Measurements from ENCODE around the gene ST6GALNAC2.
"Not testable (repeated sequence)": the region's sequence is repeated elsewhere in the genome, so short reads cannot be mapped to it uniquely, and the experiment has no call there.

Gene ST6GALNAC2

DNA sequence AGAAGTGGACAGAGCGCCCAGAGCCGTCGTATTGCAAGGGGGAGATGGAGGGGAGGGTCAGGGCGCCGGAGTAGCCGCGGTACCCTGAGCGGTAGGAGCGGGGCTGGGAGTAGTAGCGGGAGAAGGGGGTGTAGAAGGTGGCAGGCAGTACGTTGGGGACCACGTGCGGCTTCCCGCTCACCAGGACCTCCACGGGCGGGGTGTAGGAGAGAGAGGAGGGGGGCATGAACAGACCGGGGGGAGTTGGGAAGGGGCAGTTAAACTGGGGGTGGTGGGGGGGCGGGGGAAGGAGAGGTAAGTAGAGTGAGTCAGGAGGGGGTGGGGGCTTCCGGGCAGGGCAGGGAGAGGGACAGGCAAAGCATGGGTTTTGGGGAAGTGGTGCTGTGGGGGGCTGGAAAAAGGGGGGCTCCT lies 16.8 kb downstream of the ST6GALNAC2 start:
- DNase-seq: no peak

DNA sequence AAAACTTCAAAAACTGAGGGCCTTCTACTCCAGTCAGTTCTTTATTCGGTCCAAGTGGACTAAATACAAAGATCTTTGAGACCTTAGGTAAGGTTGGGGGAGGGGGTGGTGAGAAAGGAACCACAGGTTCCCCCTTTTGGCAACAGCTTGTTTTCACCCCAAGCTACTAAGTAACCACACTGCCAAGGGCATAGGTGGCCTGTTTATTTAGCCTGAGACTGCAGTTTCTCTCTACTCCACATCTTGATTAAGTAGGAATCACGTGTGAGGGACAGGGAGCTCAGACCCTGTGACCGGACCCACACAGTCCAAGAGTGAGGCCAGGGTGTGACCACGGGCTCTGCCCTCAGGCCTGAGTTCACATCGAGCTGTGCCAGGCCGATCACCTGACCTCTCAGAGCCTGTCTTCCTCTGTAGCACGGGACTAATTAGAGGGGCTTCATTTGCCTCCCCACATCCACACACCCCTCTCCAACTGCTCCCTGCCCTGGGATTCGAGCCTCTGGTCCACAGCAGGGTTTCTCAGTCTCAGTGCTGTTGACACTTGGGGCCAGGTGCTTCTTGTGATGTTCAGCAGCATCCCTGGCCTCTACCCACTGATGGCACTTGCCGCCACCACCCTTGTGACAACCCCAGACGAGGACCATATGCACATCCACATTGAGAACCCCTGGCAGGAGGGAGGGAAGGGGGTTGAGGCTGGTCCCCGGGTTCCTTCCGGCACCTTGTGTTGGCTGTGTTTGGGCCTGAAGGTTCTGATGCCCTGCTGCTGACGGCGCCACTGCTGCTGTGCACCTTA lies 17.8 kb downstream of the ST6GALNAC2 start:
- DNase-seq: no peak

DNA sequence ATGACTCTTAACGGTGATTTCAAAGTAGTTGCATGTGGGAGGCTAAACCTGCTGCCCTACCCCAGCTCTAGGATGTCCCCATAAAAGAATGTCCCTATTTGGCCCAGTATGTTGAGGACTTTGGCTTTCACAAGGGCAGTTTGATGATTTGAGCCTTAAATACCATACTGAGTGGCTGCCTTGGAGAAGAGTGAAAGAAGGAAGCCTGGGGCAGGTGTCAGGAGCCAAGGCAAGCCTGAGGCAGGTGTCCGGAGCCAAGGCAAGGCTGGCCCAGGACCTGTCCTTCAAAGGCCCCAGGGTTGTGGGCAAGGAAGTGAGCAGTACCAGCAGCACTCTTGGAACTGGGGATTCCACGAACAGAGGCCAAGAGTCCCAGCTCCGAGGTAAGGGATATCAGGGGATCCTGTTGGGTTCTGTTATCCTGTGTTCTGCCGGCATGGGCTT lies 18.6 kb downstream of the ST6GALNAC2 start:
- no peak for DNase-seq

DNA sequence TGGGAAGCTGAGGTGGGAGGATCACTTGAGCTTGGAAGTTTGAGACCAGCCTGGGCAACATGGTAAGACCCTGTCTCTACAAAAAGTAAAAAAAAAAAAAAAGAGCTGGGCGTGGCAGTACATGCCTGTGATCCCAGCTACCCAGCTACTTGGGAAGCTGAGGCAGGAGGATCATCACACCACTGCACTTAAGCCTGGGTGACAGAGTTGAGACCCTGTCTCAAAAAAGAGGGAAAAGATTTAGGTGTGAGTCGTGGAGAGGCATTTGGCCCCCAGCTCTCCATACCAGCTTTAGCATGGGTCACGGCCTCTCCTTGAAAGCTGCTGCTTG lies 19.1 kb downstream of the ST6GALNAC2 start:
- no peak for DNase-seq

DNA sequence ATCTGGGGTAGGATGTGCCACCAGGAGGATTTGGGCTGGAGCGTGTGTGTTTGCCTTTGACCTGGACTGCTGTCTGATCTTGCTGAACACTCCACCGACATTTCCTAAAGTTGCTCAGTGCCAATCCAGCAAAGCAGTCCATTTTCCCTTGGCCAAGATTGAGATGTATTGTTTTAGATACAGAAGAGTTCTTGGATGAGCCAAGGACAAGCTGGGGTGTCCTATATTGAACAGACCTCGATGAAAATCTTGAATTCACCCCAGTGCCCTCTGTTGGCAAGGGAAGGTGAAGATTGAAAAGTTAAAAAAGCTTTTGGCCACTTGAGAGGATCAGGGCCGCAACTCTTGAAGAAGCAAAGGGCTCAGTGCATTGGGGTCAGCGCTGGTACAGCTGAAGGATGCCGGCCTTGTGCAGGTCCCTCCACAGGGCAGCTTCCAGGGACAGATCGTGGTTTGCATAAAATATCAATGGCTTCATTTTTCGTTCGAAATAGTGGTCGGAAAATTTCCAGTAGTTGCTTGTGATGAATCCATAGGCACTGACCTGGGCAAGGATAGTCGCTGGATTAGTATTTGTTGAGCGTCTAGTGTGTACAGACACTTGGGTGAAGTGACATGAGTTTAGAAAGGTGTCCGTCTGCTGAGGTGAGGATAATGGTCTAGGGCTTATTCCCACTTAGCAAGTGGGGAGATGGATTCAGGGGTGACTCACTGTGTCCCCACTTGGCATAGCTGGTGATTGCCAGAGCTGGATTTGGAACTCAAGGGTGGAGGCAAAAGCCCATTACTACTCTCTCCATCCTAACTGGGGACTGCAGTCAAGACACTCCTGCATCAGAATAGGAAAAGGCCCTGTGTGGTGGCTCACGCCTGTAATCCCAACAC lies 19.7 kb downstream of the ST6GALNAC2 start:
- no peak for DNase-seq

DNA sequence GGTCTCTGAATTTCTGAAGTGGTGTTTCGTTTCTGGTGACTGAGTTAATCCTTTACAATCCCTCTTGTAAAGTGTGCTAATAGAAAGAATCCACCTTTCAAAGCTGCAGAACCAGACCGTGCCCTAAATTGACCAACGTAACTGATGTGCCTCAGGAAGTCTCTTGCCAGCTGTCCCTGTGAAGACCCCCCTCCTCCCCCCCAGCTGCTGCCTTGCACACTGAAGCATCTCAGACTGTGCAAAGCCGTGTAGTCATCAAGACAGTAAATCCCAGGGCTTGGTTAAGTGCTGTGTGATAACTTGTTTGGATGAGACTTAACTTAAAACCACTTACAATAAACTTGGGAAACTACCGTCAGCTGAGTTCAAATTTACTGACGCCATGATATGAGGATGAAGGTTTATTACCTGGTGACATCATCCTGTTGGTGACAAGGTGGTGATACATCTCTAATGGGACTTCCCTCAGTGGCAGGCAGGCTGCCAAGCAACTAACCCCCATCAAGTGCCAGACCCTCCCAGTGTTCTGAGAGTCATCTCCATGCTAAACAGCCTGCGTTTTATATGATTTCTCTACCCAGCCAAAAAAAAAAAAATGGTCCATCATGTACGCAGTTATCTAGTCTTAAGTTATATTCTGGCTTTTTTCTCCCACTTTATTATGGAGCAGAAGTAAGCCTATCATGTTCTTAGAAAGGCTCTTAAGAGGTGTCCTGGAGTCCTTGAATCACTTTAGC lies 20.5 kb downstream of the ST6GALNAC2 start:
- not testable (repeated sequence) for DNase-seq

DNA sequence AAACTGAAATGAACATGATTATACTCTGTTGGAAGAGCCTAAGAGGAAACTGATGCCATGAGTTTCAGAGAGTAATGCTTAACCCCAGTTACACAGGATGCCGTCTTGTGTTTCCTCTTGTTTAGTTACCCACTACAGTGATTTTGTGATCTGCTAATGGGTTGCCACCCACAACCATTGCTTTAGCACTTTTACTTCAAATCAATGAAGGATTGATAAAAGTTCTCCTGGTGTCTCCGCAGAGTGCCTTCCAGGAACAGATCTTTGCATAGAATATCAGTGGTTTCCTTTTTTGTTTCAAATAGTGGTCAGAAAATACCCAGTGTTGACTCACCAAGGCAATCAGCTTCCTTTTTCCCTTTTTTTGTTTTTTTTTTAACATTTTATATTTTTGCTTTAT lies 22.3 kb downstream of the ST6GALNAC2 start:
- DNase-seq: not testable (repeated sequence)

DNA sequence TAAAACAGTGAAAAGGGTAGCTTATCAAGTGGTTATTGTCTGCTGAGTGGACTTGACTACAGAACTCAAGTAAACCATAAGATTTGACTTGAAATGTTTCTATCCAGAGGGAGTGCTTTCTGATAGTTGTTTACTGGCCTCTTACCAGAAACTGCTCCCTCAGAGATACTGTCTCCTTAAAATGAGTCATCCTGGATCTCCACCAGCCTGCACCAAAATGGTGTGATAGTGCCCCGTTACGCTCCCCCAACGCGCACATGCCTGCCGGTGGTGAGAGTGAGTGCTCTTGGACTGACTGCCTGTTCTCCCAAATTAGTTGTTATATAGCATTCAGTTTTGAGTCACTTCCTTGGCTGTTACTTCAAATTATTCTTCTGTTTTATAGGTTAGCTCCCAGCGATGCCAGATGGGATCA lies 22.9 kb downstream of the ST6GALNAC2 start:
- DNase-seq: no peak

DNA sequence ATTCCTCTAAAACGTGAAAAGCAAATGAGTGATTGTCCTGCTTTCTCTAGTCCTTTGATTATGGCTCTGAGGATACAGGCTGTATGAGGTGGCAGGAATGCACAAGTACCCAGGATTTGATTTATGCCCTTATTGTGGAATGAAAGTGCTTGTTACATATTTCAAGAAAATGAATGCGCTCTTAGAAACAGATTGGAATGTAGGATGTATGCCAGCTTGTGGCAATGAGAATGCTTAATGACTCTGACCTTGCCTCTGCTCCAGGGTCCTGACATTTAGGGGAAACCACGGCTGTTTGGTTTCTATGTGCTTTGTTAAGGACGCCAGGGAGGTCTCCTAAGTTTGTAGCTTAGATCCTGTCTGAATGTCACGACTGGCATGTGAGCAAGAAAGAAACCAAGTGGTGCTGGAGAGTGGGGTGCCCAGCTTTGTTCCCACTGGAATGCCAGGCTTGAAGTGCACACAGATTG lies 23.8 kb downstream of the ST6GALNAC2 start:
- no peak for DNase-seq

DNA sequence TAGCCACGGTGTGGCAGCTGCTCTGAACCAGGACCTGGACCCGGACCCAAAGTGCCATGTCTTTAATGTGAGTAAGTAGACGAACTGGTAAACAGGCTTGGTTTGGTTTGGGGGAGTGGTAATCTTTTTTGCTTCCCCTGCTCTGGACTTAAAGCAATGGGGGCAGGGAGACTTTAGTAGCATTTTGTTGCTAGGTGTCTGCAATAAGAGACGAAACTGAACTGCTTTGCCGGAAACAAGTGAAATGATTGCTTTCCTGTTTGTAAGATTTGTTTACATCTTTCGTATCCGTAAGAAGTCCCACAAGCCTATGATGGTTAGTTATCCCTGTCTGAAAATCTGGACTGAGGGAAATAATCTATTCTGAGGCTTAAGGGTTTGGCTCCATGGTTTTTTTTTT lies 24.3 kb downstream of the ST6GALNAC2 start:
- DNase-seq: no peak

DNA sequence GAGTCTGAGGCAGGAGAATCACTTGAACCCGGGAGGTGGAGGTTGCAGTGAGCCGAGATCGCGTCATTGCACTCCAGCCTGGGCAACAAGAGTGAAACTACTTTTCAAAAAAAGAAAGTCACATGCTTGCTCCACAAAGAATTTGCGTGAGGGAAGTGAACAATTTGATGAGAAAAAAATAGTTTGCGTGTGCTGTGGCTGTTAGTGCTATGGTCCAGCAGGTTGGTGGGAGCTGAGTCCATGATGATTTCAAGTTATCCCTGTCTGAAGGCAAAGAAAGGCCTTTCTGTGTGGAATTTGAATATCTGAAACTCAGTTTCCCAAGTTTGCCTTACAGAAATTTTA lies 24.8 kb downstream of the ST6GALNAC2 start:
- DNase-seq: no peak

DNA sequence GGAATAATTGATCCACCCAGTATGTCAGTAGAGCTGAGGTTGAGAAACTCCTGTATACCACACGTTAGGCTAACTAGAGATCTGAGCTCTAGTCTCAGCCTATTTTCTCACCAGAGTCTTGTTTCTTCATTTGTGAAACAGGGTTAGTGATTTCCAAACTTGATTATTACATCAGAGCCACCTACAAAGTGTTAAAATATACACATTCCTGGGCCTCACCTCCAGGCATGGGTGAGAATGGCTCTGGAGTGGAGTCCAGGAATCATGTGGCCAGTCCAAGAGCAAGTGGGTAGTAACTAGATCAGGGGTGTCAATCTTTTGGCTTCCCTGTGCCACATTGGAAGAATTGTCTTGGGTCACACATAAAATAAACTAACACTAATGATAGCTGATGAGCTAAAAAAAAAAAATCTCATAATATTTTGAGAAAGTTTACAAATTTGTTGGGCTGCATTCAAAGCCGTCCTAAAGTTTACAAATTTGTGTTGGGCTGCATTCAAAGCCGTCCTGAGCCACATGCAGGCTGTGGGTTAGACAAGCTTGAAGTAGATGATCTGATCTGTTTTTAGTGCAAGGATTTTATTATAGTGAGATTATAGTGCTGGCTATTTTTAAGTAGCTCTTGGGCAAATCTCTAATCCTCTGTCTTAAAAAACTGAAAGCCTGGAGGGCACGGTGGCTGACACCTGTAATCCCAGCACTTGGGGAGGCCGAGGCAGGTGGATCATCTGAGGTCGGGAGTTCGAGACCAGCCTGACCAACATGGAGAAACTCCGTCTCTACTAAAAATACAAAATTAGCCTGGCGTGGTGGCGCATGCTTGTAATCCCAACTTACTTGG lies 25.4 kb downstream of the ST6GALNAC2 start:
- no peak for DNase-seq

DNA sequence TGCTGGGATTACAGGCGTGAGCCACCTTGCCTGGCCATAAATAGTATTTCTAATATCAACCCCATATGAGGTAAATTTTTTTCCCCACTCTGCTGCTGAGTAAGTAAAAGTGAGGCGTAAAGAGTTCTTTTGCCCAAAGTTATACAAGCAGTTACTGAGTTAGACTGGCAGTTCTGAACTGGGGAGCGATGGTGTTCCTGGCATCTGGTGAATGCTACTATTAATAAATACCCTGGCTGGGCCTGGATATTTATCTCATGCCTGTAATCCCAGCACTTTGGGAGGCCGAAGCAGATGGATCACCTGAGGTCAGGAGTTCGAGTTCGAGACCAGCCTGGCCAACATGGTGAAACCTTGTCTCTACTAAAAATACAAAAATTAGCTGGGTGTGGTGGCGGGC lies 26.2 kb downstream of the ST6GALNAC2 start:
- not testable (repeated sequence) for DNase-seq

DNA sequence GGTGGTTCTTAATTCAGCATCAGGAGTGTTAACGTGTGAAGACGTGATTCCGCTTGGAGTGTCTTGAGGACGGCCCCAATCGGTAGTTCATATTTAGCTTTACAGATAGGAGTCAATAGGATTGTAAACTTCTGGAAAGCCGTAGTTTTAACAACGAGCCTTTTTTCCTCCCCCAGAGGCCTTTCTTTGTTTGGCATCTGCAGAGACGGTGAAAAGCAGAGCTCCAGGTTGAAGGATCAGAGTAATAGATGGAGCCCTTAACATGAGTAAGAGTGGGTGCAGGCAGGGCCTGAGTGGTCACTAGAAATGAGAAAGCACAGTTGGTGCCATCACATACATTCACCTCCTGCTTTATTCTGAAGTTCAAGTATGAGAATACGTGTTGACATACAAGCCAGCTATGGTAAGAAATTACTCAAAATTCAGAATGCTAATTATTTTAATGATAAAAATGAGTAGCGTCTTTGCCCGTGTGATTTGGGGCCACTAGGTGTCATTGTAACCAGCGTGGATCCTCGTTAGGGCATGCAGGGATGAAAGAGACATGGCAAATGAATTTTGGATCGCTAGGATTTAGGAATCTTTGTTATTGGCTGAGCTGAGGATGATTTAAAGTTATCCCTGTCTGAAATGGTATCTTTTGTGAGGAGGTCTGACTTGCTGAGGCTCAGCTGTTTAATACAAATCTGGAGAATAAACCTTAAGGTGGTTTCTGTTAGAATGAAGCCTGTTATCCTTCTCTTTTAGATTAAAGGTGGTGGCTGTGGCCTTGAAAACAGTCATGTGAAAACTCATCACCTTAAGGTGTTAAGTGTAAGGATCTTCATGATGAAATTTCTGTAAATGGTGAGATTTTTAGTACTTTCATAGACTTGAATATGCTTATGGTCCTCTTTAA lies 27.2 kb downstream of the ST6GALNAC2 start:
- no peak for DNase-seq

DNA sequence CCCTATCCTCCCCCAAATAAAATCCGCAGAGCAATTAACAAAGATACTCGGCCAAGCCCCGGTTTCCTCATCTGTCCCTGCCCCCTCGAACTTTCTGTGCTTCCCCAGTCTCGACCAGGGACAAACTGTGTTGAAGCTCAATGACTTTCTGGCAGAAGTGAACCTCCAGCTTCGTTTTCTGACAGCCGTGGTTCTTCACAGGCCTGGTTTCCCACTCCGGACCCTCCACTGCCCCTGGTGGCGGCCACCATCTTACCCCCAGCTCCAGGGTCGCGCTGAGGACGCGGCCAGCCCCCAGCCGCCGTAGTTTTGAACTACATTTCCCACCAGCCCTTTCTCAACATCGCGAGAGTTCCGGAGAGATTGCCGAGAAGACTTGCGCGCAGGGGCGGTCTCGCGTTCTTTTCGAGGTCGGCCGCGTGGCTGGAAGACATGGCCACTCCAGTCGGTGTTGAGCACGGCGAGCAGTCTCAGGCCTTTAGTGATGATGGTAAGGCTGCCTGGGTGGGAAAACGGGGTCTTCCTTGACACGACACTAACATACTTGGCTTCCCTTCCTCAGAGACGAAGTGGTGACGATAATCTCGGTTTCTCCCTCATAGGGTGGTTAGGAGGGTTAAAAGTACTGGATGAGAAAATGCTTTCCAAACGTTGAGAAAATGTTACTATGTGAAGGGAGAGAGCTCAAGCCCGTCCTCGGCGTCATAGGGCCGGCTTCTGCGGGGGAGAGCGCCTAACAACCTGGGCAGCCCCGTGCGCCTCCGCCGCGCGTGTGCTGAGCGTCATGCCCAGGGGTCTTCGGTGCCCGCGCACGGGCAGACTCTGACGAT lies 28.1 kb downstream of the ST6GALNAC2 start:
- peak; percentile 94 for DNase-seq

DNA sequence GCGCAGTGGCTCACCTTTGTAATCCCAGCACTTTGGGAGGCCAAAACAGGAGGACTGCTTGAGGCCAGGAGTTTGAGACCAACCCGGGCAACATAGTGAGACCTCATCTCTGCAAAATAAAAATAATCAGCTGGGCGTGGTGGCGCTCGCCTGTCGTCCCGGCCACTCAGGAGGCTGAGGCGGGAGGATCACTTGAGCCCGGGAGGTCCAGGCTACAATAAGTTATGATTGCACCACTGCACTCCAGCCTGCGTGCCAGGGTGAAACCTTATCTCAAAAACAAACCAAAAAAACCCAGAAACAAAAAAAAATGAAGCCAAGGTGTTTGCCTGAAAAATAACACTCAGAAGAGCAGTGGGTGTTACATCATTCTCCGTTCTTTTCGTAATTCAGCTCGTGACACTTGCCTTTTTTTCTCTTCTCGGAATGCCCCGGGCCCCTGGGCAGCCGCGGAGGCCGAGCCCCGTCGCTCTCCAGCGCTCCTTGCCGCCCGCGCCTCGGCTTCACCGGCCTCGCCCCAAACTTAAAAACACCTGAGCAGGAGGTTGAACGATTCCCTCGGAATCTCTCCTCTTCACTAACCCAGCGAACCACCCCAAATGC lies 28.8 kb downstream of the ST6GALNAC2 start:
- no peak for DNase-seq

DNA sequence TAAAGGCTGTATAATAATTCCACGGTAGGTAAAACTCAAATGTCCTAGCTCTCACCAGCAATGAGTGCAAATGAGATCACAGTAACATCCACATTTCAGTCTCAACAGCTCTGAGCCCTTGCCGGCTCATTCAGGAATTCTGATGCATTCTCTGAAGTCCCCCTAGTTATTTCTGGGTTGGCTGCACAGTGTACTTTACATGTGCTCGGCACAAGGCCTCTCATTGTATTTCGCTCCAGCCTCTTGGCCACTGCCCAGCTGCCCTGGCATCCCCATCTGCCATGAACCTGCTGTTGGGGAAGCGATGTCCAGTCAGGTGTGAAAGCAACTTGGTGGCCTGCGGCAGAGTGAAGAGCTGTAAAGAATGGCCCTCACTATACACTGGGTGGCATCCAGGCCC lies 31.5 kb downstream of the ST6GALNAC2 start:
- no peak for DNase-seq

DNA sequence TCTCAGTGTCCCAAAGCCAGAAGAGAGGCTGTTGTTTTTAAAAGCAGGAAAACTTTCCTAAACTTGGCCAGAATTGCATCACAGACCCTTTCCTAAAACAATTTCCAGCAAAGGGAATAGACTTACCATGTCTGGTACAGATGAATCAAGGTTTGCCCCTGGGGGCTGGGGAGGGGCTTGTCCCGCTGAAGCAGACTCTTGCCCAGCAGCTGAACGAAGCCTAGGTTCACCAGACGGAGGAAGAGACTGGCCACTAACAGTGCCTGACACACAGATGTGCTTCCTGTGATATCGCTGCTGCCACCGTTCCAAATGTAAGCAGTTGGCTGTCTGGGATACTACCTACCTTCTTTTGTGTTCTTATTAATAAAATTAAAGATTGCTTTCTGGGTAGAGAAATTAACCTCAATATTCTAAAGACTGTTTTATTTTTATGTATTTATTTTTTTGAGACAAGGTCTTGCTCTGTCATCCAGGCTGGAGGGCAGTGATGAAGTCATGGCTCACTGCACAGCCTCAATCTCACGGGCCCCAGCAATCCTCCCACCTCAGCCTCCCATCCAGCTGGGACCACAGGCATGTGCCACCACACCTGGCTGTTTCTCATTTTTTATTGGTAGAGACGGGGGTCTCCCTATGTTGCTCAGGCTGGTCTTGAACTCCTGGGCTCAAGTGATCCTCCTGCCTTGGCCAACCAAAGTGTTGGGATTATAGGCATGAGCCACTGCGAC lies 32.3 kb downstream of the ST6GALNAC2 start:
- no peak for DNase-seq

DNA sequence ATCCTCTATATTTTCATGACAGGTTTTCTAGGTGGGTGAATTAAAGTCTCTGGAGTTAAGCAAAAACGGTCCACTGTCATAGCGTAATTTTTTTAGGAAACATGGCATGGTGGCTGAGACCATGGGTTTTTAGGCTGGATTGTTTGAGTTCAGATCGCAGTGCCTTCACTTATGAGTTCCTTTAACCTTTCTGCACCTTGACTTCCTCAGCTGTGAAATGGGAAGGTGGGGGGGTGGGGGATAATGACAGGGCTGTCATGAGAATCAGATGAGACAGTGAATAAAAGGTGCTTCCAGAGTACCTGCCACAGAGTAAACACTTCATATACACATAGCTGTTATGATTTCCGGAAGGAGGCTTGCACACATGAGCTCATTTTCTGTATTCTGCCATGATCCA lies 34.0 kb downstream of the ST6GALNAC2 start:
- no peak for DNase-seq
